Amniotic epithelial cell (primary cell): ENCODE data around the gene REELD1.
A peak's percentile ranks its signal among the peaks of the same experiment; 100 is the strongest.

Experiments
- DNase-seq: peaks from one replicate; pipeline ENCODE4 v3.0.0-alpha.2; 2010; ENCODE audit warnings: low read depth

REELD1 gene

GRCh38 chr4:146214238-146214637, at the start of gene REELD1:
Gene REELD1 (plus strand): TSS chr4:146214538. CDS start chr4:146216953, 2,415 bp downstream.
- DNase-seq = no peak

GRCh38 chr4:146165221-146165620, 49.1 kb upstream of the REELD1 start:
- DNase-seq = no peak

GRCh38 chr4:146165840-146166239, 48.5 kb upstream of the REELD1 start:
- peak; percentile 84 for DNase-seq

GRCh38 chr4:146170149-146170548, 44.2 kb upstream of the REELD1 start:
- no peak for DNase-seq

- peak; percentile 81 for DNase-seq
Measured at GRCh38 chr4:146175541-146176453, 38.5 kb upstream of the REELD1 start, which contains the start of gene LSM6. Gene LSM6 (plus strand): TSS chr4:146175718. CDS start chr4:146182922, 7,204 bp downstream.

- DNase-seq = peak; percentile 6
Measured at GRCh38 chr4:146176891-146177290, 37.4 kb upstream of the REELD1 start.

- peak; percentile 46 for DNase-seq
Measured at GRCh38 chr4:146178126-146178525, 36.2 kb upstream of the REELD1 start.

GRCh38 chr4:146179784-146180370, 34.5 kb upstream of the REELD1 start:
- no peak for DNase-seq

- peak; percentile 5 for DNase-seq
Measured at GRCh38 chr4:146182443-146182842, 31.9 kb upstream of the REELD1 start.

GRCh38 chr4:146183209-146183608, 31.1 kb upstream of the REELD1 start:
- no peak for DNase-seq

GRCh38 chr4:146186041-146186440, 28.3 kb upstream of the REELD1 start:
- no peak for DNase-seq

- no peak for DNase-seq
Measured at GRCh38 chr4:146186596-146186995, 27.7 kb upstream of the REELD1 start.

- peak; percentile 18 for DNase-seq
Measured at GRCh38 chr4:146190456-146190855, 23.9 kb upstream of the REELD1 start.

- DNase-seq = no peak
Measured at GRCh38 chr4:146191766-146192458, 22.4 kb upstream of the REELD1 start.

- DNase-seq = no peak
Measured at GRCh38 chr4:146193628-146194027, 20.7 kb upstream of the REELD1 start.

GRCh38 chr4:146194212-146194611, 20.1 kb upstream of the REELD1 start:
- no peak for DNase-seq

- no peak for DNase-seq
Measured at GRCh38 chr4:146202665-146203064, 11.7 kb upstream of the REELD1 start.

- DNase-seq = no peak
Measured at GRCh38 chr4:146207410-146207809, 6.9 kb upstream of the REELD1 start.

- no peak for DNase-seq
Measured at GRCh38 chr4:146210890-146211289, 3.4 kb upstream of the REELD1 start.

GRCh38 chr4:146211440-146211839, 2.9 kb upstream of the REELD1 start:
- no peak for DNase-seq

- DNase-seq = no peak
Measured at GRCh38 chr4:146212781-146213180, 1.6 kb upstream of the REELD1 start.

GRCh38 chr4:146222313-146222712, 8.0 kb downstream of the REELD1 start:
- peak; percentile 55 for DNase-seq
